Testis (tissue), 2 donors: ENCODE data around the gene APRT.

ENCODE experiments used
- CTCF ChIP-seq, 3 experiments: fragments of 450-650 bp in 2 of 3; fragments of 200-600 bp in 1 of 3; sonication (generic) in 1 of 3; IDR thresholded peaks; one replicate each; pipeline ENCODE4 v1.5.1; 2016 to 2019; ENCODE audit warnings: antibody characterized with exemption in 3 of 3, mild to moderate bottlenecking in 2 of 3, moderate library complexity in 1 of 3
- POLR2A ChIP-seq: fragments of 450-650 bp; IDR thresholded peaks from one replicate; pipeline ENCODE4 v1.6.1; 2017; ENCODE audit warnings: antibody characterized with exemption, mild to moderate bottlenecking, moderate library complexity

- TF ChIP-seq POLR2A, result no peak
- no peak for TF ChIP-seq CTCF (IDR thresholded peaks at IDR 0.05)
Observed at GRCh38 chr16:88809068-88809675, 2.6 kb downstream of the APRT start.
